Calu3 (cell line): ENCODE measurements around the gene OBSCN. TPM values are rescaled to one million over a fixed set of nuclear protein-coding genes. Genes with fewer than 3 reads are reported as not detected.
A peak's percentile ranks its signal among the peaks of the same experiment; 100 is the strongest.

ENCODE experiments used
- BruUV-seq: library from RNA; stranded (reverse); fragments of 400-500 nt; replicated peaks from 2 replicates; lab custom pipeline; 2021; lab: Mats Ljungman, UMichigan
- CTCF ChIA-PET: fragments of 300-600 bp; sonication (Branson Sonifier 250); formaldehyde crosslinking; loops from one replicate; lab custom pipeline; 2022; ENCODE audit warnings: antibody characterized with exemption; lab: Charles Lee
- DNase-seq: peaks from one replicate; pipeline ENCODE4 v3.0.0; 2022
- H3K27ac Mint-ChIP-seq: one replicate; pipeline ENCODE4 v1.8.0; 2022; ENCODE audit warnings: mixed read lengths; ENCODE audit not compliant: unreplicated experiment
- H3K27me3 Mint-ChIP-seq: one replicate; pipeline ENCODE4 v1.8.0; 2022; ENCODE audit warnings: mixed read lengths; ENCODE audit not compliant: unreplicated experiment
- H3K36me3 Mint-ChIP-seq: one replicate; pipeline ENCODE4 v1.8.0; 2022; ENCODE audit warnings: mild to moderate bottlenecking, moderate library complexity, mixed read lengths; ENCODE audit not compliant: insufficient read depth, unreplicated experiment
- H3K4me1 Mint-ChIP-seq: one replicate; pipeline ENCODE4 v1.8.0; 2022; ENCODE audit warnings: mild to moderate bottlenecking, low read depth, mixed read lengths; ENCODE audit not compliant: unreplicated experiment
- H3K4me3 Mint-ChIP-seq: one replicate; pipeline ENCODE4 v1.8.0; 2022; ENCODE audit warnings: mild to moderate bottlenecking, low read depth, moderate library complexity, mixed read lengths; ENCODE audit not compliant: unreplicated experiment
- H3K9me3 Mint-ChIP-seq: one replicate; pipeline ENCODE4 v1.8.0; 2022; ENCODE audit warnings: low read depth, mixed read lengths; ENCODE audit not compliant: unreplicated experiment
- CTCF ChIP-seq: fragments of 200-600 bp; IDR thresholded peaks from one replicate; pipeline ENCODE4 v1.8.0; 2022; ENCODE audit warnings: antibody characterized with exemption; ENCODE audit not compliant: unreplicated experiment
- intact Hi-C: fragments of 100-400 bp; cut with micrococcal nuclease; formaldehyde crosslinking; loops from one replicate; pipeline ENCODE4 v1.10.0; 2022; ENCODE audit not compliant: unreplicated experiment
- total RNA-seq: library from RNA; stranded (reverse); gene quantifications from 2 replicates; pipeline ENCODE4 v1.2.3, GENCODE V29; 2022

OBSCN gene
- total RNA-seq, 1 experiment from 2014 or later, result 19.5 TPM

DNA sequence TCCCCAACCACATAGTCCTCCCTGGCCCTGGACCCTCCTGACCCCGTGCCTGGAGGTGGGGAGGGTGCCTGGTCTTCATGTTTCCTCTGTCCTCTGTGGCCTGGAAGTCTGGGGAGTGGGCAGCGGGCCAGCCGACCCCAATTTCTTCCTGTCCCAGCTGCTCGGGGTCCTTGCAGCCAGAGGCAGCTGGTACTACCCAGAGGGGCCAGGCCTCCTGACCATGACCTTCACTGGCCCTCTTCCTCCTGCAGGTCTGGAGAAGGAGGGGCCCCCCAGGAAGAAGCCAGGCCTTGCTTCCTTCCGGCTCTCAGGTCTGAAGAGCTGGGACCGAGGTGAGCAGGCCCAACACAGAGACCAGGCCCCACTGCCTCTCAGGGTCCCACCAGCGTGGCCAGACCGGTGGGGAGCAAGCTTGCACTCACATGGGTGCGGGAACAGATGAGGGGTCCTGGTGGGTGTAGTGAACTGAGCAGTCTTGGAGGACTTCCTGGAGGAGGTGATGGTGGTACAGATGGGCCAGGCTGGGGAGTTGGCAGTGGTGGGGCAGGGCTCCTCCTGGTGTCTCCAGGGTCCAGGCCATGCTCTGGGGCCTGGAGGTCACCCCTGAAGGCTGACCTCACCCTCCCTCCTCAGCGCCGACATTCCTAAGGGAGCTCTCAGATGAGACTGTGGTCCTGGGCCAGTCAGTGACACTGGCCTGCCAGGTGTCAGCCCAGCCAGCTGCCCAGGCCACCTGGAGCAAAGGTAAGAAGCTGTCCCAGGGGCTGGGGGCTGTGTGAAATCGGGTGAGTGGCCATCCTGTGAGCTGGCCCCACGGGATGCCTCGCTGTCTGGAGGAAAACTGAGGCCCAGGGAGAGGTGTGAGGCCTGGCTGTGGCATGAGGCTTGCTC, 166.1 kb downstream of the OBSCN start:
- DNase-seq, result no peak
- peak overlapping the region; percentile 63 for H3K27ac Mint-ChIP-seq
- CTCF ChIA-PET, result no interaction called here
- peaks cover 10% of the 10 kb centered on the region for H3K4me1 Mint-ChIP-seq
- no TSS peak for BruUV-seq
- H3K4me3 Mint-ChIP-seq, result no peak overlapping the region
- H3K36me3 Mint-ChIP-seq, result peaks cover 25% of the 10 kb centered on the region
- H3K27me3 Mint-ChIP-seq, result no peaks in the 10 kb centered on the region
- no peak for TF ChIP-seq CTCF
- no peaks in the 10 kb centered on the region for H3K9me3 Mint-ChIP-seq
- intact Hi-C loops, result no loop called here

DNA sequence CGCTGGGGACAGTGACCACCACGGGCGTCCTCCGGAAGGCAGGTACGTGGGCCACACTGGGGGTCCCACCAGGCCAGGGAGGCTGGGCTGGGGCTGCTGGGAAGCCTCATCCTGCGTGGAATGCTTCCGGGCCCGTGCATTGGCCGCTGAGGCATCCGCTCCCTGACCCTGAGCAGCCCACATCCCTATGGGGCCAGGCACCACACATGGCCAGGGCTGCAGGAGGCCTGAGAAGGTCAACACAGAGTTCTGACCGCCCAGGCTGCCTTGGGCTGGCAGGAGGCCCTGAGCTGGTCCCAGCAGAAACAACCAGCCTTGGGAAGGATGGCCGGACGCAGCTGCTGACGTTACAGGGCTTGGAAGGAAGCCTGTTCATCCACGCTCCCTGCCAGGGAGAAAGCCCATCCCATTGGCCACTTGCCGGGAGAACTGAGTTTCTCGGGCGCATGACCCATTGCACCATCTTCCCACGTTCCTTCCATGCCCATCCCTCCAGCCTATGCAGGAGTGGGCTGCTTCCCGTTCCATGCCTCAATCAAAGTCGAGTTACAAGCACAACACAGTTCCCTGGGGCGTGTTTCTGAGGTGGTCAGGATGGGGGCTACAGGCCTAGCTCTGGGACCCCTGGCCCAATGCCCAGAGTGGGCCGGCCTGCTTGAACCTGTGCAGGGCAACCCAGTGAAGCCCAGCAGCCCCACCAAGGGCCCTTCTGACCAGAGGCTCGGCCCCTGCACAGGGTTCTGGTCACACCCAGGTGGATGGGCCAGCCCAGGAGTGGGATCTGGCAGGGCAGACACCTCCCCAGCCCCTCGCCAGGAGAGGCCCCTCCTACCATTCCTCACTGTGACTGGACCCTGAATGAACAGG, 167.1 kb downstream of the OBSCN start:
- H3K4me1 Mint-ChIP-seq, result peaks cover 8% of the 10 kb centered on the region
- no peaks in the 10 kb centered on the region for H3K9me3 Mint-ChIP-seq
- BruUV-seq, result no TSS peak
- no peak for DNase-seq
- CTCF ChIA-PET, result no interaction called here
- no peak overlapping the region for H3K27ac Mint-ChIP-seq
- H3K4me3 Mint-ChIP-seq, result no peak overlapping the region
- TF ChIP-seq CTCF, result no peak
- H3K36me3 Mint-ChIP-seq, result peaks cover 29% of the 10 kb centered on the region
- intact Hi-C loops, result no loop called here
- no peaks in the 10 kb centered on the region for H3K27me3 Mint-ChIP-seq

DNA sequence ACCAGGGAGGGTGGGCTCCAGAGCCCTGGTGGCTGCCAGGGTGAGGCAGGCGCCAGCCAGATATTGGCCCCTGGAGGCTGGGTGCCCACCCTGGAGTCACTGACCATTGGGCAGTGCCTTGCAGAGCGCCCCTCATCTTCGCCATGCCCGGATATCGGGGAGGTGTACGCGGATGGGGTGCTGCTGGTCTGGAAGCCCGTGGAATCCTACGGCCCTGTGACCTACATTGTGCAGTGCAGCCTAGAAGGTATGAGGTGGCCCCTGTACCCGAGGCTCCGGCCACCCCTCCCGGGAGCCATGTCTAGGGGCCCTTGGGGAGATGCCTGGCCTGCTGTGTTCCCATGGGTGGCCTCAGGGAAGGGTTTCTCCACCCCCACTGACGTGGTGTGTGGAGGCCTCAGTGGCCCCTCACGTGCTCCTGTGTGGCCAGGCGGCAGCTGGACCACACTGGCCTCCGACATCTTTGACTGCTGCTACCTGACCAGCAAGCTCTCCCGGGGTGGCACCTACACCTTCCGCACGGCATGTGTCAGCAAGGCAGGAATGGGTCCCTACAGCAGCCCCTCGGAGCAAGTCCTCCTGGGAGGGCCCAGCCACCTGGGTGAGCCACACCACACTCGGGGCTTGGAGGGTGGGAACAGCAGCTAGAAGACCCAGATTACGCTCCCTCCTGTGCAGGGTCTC, 167.9 kb downstream of the OBSCN start:
- H3K36me3 Mint-ChIP-seq, result peaks cover 29% of the 10 kb centered on the region
- no peak overlapping the region for H3K4me3 Mint-ChIP-seq
- no peaks in the 10 kb centered on the region for H3K27me3 Mint-ChIP-seq
- DNase-seq, result no peak
- no peak for TF ChIP-seq CTCF
- intact Hi-C loops, result no loop called here
- peaks cover 8% of the 10 kb centered on the region for H3K4me1 Mint-ChIP-seq
- peak overlapping the region; percentile 55 for H3K27ac Mint-ChIP-seq
- H3K9me3 Mint-ChIP-seq, result no peaks in the 10 kb centered on the region
- CTCF ChIA-PET, result no interaction called here
- no TSS peak for BruUV-seq

- no peak for DNase-seq
- intact Hi-C loops, result no loop called here
- no TSS peak for BruUV-seq
- H3K4me1 Mint-ChIP-seq, result peaks cover 8% of the 10 kb centered on the region
- H3K4me3 Mint-ChIP-seq, result no peak overlapping the region
- H3K27ac Mint-ChIP-seq, result peak overlapping the region; percentile 55
- no peaks in the 10 kb centered on the region for H3K9me3 Mint-ChIP-seq
- TF ChIP-seq CTCF, result no peak
- CTCF ChIA-PET, result no interaction called here
- peaks cover 29% of the 10 kb centered on the region for H3K36me3 Mint-ChIP-seq
- H3K27me3 Mint-ChIP-seq, result no peaks in the 10 kb centered on the region
These were observed 168.4 kb downstream of the OBSCN start for GRCh38 chr1:228376262-228376628.
